HG03159 (cell line): Measurements from ENCODE around the gene SAMD7.

Experiments used
- ATAC-seq: cut with Tn5 transposase; IDR thresholded peaks from one replicate; pipeline ENCODE4 v1.9.1; 2021; ENCODE audit warnings: mild to moderate bottlenecking, moderate library complexity; ENCODE audit not compliant: unreplicated experiment

The SAMD7 gene

GRCh38 chr3:169907476-169907875 is 3.9 kb upstream of the SAMD7 start:
- ATAC-seq, result no peak

- no peak for ATAC-seq
Observed at GRCh38 chr3:169907944-169908343, 3.4 kb upstream of the SAMD7 start.

- ATAC-seq, result no peak
Observed at GRCh38 chr3:169913323-169913722, 2.0 kb downstream of the SAMD7 start.

GRCh38 chr3:169914321-169914720 is 2.9 kb downstream of the SAMD7 start:
- no peak for ATAC-seq

- no peak for ATAC-seq
Observed at GRCh38 chr3:169923189-169923588, 11.8 kb downstream of the SAMD7 start.

GRCh38 chr3:169923831-169924230 is 12.5 kb downstream of the SAMD7 start:
- ATAC-seq, result no peak

- ATAC-seq, result no peak
Observed at GRCh38 chr3:169929830-169930519, 18.6 kb downstream of the SAMD7 start.

GRCh38 chr3:169930843-169931242 is 19.5 kb downstream of the SAMD7 start:
- ATAC-seq, result no peak

- ATAC-seq, result peak; percentile 94
Observed at GRCh38 chr3:169931747-169932520, 20.6 kb downstream of the SAMD7 start.

- no peak for ATAC-seq
Observed at GRCh38 chr3:169939320-169939719, 27.9 kb downstream of the SAMD7 start.

GRCh38 chr3:169939751-169940150 is 28.4 kb downstream of the SAMD7 start:
- ATAC-seq, result no peak

- ATAC-seq, result peak; percentile 73
Observed at GRCh38 chr3:169940470-169941181, 29.3 kb downstream of the SAMD7 start.

GRCh38 chr3:169945313-169945712 is 33.9 kb downstream of the SAMD7 start:
- peak; percentile 87 for ATAC-seq

- no peak for ATAC-seq
Observed at GRCh38 chr3:169946336-169946735, 35.0 kb downstream of the SAMD7 start.

GRCh38 chr3:169948559-169949448 is 37.4 kb downstream of the SAMD7 start:
- no peak for ATAC-seq

- no peak for ATAC-seq
Observed at GRCh38 chr3:169952045-169952444, 40.7 kb downstream of the SAMD7 start.

GRCh38 chr3:169953462-169954141 is 42.2 kb downstream of the SAMD7 start:
- ATAC-seq, result peak; percentile 30

GRCh38 chr3:169954142-169954756 is 42.9 kb downstream of the SAMD7 start:
- peak; percentile 87 for ATAC-seq

GRCh38 chr3:169955406-169955805 is 44.0 kb downstream of the SAMD7 start:
- no peak for ATAC-seq

GRCh38 chr3:169964176-169964575 is 52.8 kb downstream of the SAMD7 start:
- ATAC-seq, result no peak
